ENCODE measurements around the gene KCNQ4. TPM values are rescaled to one million over a fixed set of nuclear protein-coding genes. Genes with fewer than 3 reads are reported as not detected.

Gene KCNQ4
- total RNA-seq, 4 donors from 2014 or later, result 1.1 to 3.8 (median 1.5) TPM

GRCh38 chr1:40844887-40845878 lies 61.6 kb downstream of the KCNQ4 start:
- TF ChIP-seq POLR2A (IDR thresholded peaks at IDR 0.05), result no peak
- no peak for TF ChIP-seq POLR2AphosphoS5 (IDR thresholded peaks at IDR 0.05)
- TF ChIP-seq EP300 (IDR thresholded peaks at IDR 0.05), result no peak
- TF ChIP-seq, protein P1, sequence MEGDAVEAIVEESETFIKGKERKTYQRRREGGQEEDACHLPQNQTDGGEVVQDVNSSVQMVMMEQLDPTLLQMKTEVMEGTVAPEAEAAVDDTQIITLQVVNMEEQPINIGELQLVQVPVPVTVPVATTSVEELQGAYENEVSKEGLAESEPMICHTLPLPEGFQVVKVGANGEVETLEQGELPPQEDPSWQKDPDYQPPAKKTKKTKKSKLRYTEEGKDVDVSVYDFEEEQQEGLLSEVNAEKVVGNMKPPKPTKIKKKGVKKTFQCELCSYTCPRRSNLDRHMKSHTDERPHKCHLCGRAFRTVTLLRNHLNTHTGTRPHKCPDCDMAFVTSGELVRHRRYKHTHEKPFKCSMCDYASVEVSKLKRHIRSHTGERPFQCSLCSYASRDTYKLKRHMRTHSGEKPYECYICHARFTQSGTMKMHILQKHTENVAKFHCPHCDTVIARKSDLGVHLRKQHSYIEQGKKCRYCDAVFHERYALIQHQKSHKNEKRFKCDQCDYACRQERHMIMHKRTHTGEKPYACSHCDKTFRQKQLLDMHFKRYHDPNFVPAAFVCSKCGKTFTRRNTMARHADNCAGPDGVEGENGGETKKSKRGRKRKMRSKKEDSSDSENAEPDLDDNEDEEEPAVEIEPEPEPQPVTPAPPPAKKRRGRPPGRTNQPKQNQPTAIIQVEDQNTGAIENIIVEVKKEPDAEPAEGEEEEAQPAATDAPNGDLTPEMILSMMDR (IDR thresholded peaks at IDR 0.05), result no peak
- no peaks in the 10 kb centered on the region for H3K9me3 ChIP-seq
- WGBS, result 76% methylated on average over 9 of the region's 9 CpGs
- no peak for DNase-seq (ENCODE audit: low spot score in 2 of 2)
- no peaks in the 10 kb centered on the region for H3K36me3 ChIP-seq
- H3K27ac ChIP-seq, result no peak overlapping the region
- H3K27me3 ChIP-seq, result no peaks in the 10 kb centered on the region
- no peak overlapping the region for H3K4me3 ChIP-seq
- peaks cover 3% of the 10 kb centered on the region for H3K4me1 ChIP-seq

DNA sequence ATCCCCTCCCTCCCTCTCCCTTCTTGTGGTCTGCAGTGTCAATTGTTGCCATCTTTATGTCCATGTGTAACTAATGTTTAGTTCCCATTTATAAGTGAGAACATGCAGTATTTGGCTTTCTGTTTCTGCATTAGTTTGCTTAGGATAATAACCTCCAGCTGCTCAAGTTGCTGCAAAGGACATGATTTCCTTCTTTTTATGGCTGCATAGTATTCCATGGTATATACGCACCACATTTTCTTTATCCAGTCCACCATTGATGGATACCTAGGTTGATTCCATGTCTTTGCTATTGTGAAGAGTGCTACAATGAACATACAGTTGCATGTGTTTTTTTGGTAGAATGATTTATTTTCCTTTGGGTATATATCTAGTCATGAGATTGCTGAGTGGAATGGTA lies 62.3 kb downstream of the KCNQ4 start:
- Histone ChIP-seq H3K9me3 (no peaks in the 10 kb centered on the region), H3K4me1 (peaks cover 3% of the 10 kb centered on the region), H3K36me3 (no peaks in the 10 kb centered on the region), H3K4me3 (no peak overlapping the region), H3K27me3 (no peaks in the 10 kb centered on the region), H3K27ac (no peak overlapping the region)
- TF ChIP-seq EP300 (IDR thresholded peaks at IDR 0.05) (no peak), POLR2AphosphoS5 (IDR thresholded peaks at IDR 0.05) (no peak), POLR2A (IDR thresholded peaks at IDR 0.05) (no peak)
- TF ChIP-seq, protein P1 (IDR thresholded peaks at IDR 0.05), result no peak
- WGBS, result 97% methylated on average over 1 of the region's 1 CpG
- no peak for DNase-seq (ENCODE audit: low spot score in 2 of 2)

DNA sequence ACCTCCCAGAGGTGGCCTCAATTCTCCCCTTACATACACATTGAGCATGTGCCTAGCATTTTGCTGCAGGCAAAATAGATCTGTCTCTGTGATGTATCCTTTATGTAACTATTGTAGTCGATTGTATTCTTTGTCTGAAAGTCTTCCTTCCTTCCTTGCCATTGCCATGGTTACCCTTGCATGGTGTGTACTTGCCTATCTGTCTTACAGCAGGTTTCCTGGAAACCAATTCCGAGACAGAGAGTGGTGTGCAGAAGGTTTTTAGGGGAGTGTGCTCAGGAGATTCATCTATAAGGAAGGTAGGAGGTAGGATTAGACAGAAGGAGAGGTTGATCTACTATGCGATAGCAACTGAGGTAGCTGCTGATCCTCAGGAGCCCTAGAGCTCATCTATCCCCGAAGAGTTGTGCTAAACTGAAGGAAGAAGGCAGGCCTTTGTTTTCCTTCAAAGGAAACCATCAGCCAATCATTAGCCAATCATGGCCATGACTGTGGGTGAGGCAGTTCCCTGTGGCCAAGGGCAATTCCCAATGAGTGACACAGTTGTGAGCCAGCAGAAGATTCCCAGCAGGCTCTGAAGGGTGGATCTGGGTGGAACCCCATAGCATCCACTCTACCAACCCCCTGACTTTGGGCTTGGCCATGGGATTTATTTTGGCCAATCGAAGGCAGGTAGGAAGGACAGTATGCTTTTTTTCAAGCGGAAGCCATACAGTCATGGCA lies 63.6 kb downstream of the KCNQ4 start:
- Histone ChIP-seq H3K27me3 (no peaks in the 10 kb centered on the region), H3K36me3 (no peaks in the 10 kb centered on the region), H3K4me3 (no peak overlapping the region), H3K27ac (no peak overlapping the region), H3K4me1 (peaks cover 3% of the 10 kb centered on the region), H3K9me3 (no peaks in the 10 kb centered on the region)
- TF ChIP-seq, protein P1 (IDR thresholded peaks at IDR 0.05), result no peak
- no peak for TF ChIP-seq POLR2A (IDR thresholded peaks at IDR 0.05)
- TF ChIP-seq EP300 (IDR thresholded peaks at IDR 0.05), result no peak
- no peak for TF ChIP-seq POLR2AphosphoS5 (IDR thresholded peaks at IDR 0.05)
- WGBS, result 87% methylated on average over 6 of the region's 6 CpGs
- DNase-seq (ENCODE audit: low spot score in 2 of 2), result no peak

DNA sequence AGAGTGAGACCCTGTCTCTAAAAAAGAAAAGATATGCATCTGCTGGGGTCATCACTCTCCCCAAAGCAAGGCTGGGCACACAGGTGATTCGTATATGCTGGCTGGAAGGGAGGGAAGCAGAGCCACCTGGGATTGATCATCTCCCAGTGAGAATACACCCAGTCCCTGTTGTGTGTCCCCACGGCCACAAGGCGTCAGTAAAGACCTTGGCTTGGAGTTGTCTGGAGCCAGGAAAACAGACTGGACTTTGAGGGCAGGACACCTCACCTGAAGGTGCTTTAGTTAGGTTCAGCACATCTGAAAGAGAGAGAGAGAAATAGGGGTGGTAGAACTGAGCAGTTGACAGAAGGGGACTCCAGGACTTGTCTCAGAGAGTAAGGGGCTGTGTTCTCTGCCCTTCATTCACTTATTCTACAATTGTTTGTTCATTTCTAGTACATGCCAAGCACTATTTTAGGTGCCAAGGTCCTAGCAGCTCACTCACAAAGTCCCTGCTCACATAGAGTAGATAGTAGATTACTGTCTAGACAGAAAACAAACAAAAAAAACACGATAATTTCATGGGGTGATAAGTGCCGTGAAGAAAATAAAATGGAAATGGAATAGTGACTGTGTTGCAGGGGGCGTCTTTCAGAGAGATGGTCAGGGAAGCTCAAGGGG lies 65.1 kb downstream of the KCNQ4 start:
- H3K4me1 ChIP-seq, result peaks cover 3% of the 10 kb centered on the region
- no peak overlapping the region for H3K27ac ChIP-seq
- DNase-seq (ENCODE audit: low spot score in 2 of 2), result no peak
- WGBS, result 57% methylated on average over 6 of the region's 6 CpGs
- H3K27me3 ChIP-seq, result no peaks in the 10 kb centered on the region
- H3K9me3 ChIP-seq, result no peaks in the 10 kb centered on the region
- no peaks in the 10 kb centered on the region for H3K36me3 ChIP-seq
- H3K4me3 ChIP-seq, result no peak overlapping the region
- no peak for TF ChIP-seq POLR2A (IDR thresholded peaks at IDR 0.05)
- TF ChIP-seq, protein P1 (IDR thresholded peaks at IDR 0.05), result peak; percentile 77 to 79
